A673 (cell line): ENCODE results near the gene PAX5. TPM values are rescaled to one million over a fixed set of nuclear protein-coding genes. Genes with fewer than 3 reads are reported as not detected.

Experiments used
- BruUV-seq: library from RNA; stranded (reverse); fragments of 400-500 nt; replicated peaks from 2 replicates; lab custom pipeline; 2021; lab: Mats Ljungman, UMichigan
- CTCF ChIA-PET: fragments of 300-600 bp; sonication (Branson Sonifier 250); formaldehyde crosslinking; loops from one replicate; lab custom pipeline; 2022; ENCODE audit warnings: antibody characterized with exemption; lab: Charles Lee
- POLR2A ChIA-PET: fragments of 300-600 bp; sonication (Branson Sonifier 250); formaldehyde crosslinking; loops from one replicate; lab custom pipeline; 2022; ENCODE audit warnings: antibody characterized with exemption; ENCODE audit not compliant: low non-redundant PET; lab: Charles Lee
- DNase-seq: peaks from one replicate; pipeline ENCODE4 v3.0.0-alpha.2; 2015; ENCODE audit warnings: low spot score
- H3K27ac ChIP-seq: fragments of 200-600 bp; sonication (generic); 2 replicates; pipeline ENCODE4 v1.5.1; 2016; ENCODE audit warnings: mixed run types, low read depth, mild to moderate bottlenecking, mixed read lengths, antibody characterized with exemption, low read length; ENCODE audit not compliant: poor library complexity, severe bottlenecking
- H3K27me3 ChIP-seq: fragments of 200-600 bp; sonication (generic); replicated peaks from 2 replicates; pipeline ENCODE4 v1.6.1; 2017; ENCODE audit warnings: mixed run types, low read depth, mild to moderate bottlenecking, mixed read lengths, antibody characterized with exemption, low read length; ENCODE audit not compliant: insufficient read depth, poor library complexity
- H3K36me3 ChIP-seq: fragments of 200-600 bp; sonication (generic); 2 replicates; pipeline ENCODE4 v1.6.1; 2016; ENCODE audit warnings: mixed run types, mild to moderate bottlenecking, mixed read lengths, antibody characterized with exemption, low read length; ENCODE audit not compliant: insufficient read depth, poor library complexity, severe bottlenecking
- H3K4me1 ChIP-seq: fragments of 200-600 bp; sonication (generic); 2 replicates; pipeline ENCODE4 v1.6.1; 2017; ENCODE audit warnings: mixed run types, mild to moderate bottlenecking, mixed read lengths, antibody characterized with exemption, low read length; ENCODE audit not compliant: insufficient read depth, poor library complexity, severe bottlenecking
- H3K4me3 ChIP-seq: fragments of 200-600 bp; sonication (generic); 2 replicates; pipeline ENCODE4 v1.5.1; 2016; ENCODE audit warnings: low read depth, mixed run types, mild to moderate bottlenecking, mixed read lengths, low read length; ENCODE audit not compliant: poor library complexity, severe bottlenecking
- H3K9me3 ChIP-seq: fragments of 200-600 bp; sonication (generic); 2 replicates; pipeline ENCODE4 v1.6.1; 2016; ENCODE audit warnings: mixed run types, low read depth, mild to moderate bottlenecking, mixed read lengths, antibody characterized with exemption, low read length; ENCODE audit not compliant: poor library complexity, severe bottlenecking
- EZH2 ChIP-seq: fragments of 200-600 bp; sonication (generic); IDR thresholded peaks from 2 replicates; pipeline ENCODE4 v1.6.1; 2017; ENCODE audit warnings: borderline replicate concordance, low read depth, mild to moderate bottlenecking, mixed read lengths, antibody characterized with exemption, low read length; ENCODE audit not compliant: poor library complexity, severe bottlenecking
- intact Hi-C: fragments of 100-400 bp; cut with micrococcal nuclease; formaldehyde crosslinking; loops from one replicate; pipeline ENCODE4 v1.10.0; 2022; ENCODE audit not compliant: unreplicated experiment
- microRNA-seq: library from miRNA; unstranded; fragments of <30 nt; microRNA quantifications from one replicate; pipeline ENCODE4 v1.2.0, GENCODE V29; 2021
- total RNA-seq: library from RNA; stranded (reverse); gene quantifications from 2 replicates; pipeline ENCODE4 v1.2.3, GENCODE V29; 2021
- TF ChIP-seq, protein P1 (sequence below): fragments of 300-800, 200-600 bp; sonication (generic); conservative IDR thresholded peaks from 2 replicates; pipeline ENCODE4 v1.5.1; 2017; ENCODE audit warnings: low read depth, mild to moderate bottlenecking, antibody characterized with exemption, low read length, moderate library complexity, mixed read lengths

PAX5 gene
- total RNA-seq, 1 experiment from 2014 or later = 5.5 TPM

DNA sequence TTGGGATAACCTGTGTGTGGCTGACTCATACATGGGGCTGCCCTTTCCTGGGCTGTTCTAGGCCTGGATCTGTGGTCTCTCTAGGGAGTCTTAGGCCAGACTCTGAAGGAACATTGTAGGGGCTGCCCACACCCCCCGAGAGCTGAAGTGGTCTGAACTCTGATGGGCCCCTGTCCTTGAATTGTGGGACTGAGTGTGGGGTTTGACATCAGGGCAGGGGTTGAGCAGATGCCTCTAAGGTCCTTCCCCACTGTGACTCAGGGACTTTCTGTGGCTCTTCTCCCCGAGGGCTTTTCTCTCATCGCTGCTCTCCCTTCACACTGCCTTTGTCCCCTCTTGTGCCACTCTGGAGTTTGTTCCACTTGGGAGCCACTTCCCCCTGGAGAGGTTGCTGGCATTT is 246.4 kb downstream of the PAX5 start:
- TF ChIP-seq, protein P1, sequence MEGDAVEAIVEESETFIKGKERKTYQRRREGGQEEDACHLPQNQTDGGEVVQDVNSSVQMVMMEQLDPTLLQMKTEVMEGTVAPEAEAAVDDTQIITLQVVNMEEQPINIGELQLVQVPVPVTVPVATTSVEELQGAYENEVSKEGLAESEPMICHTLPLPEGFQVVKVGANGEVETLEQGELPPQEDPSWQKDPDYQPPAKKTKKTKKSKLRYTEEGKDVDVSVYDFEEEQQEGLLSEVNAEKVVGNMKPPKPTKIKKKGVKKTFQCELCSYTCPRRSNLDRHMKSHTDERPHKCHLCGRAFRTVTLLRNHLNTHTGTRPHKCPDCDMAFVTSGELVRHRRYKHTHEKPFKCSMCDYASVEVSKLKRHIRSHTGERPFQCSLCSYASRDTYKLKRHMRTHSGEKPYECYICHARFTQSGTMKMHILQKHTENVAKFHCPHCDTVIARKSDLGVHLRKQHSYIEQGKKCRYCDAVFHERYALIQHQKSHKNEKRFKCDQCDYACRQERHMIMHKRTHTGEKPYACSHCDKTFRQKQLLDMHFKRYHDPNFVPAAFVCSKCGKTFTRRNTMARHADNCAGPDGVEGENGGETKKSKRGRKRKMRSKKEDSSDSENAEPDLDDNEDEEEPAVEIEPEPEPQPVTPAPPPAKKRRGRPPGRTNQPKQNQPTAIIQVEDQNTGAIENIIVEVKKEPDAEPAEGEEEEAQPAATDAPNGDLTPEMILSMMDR = no peak
- no peak for TF ChIP-seq EZH2
- ChIA-PET POLR2A (no interaction called here), CTCF (interaction anchor here (0.7 kb wide), 1 partner anchor 17 kb away, joined by 3 read pairs; no protein-coding TSS in a partner anchor)
- H3K4me1 ChIP-seq = no peaks in the 10 kb centered on the region
- no peaks in the 10 kb centered on the region for H3K9me3 ChIP-seq
- no peak for DNase-seq
- intact Hi-C loops = no loop called here
- H3K4me3 ChIP-seq = no peak overlapping the region
- no TSS peak for BruUV-seq
- no peaks in the 10 kb centered on the region for H3K36me3 ChIP-seq
- H3K27me3 ChIP-seq = peaks cover 11% of the 10 kb centered on the region
- no peak overlapping the region for H3K27ac ChIP-seq

Small RNA genes lying within 50 kb of the gene (microRNA-seq; reads per million reads assigned to microRNA genes)
- not detected for gene MIR4475
- gene MIR4476 = not detected
- not detected for gene MIR4540

Other genes with a start within 250 kb of the PAX5 start
- gene ZCCHC7, start 86.3 kb upstream of the PAX5 start, total RNA-seq = 26.0 and 27.9 TPM in 2 replicates